DMS153 (cell line): ENCODE data around the gene UNK.
"Not testable (repeated sequence)": the region's sequence is repeated elsewhere in the genome, so short reads cannot be mapped to it uniquely, and the experiment has no call there.

ENCODE experiments used
- DNase-seq: peaks from one replicate; lab custom pipeline; 2025; lab: John Stamatoyannopoulos, UW

Gene UNK

DNA sequence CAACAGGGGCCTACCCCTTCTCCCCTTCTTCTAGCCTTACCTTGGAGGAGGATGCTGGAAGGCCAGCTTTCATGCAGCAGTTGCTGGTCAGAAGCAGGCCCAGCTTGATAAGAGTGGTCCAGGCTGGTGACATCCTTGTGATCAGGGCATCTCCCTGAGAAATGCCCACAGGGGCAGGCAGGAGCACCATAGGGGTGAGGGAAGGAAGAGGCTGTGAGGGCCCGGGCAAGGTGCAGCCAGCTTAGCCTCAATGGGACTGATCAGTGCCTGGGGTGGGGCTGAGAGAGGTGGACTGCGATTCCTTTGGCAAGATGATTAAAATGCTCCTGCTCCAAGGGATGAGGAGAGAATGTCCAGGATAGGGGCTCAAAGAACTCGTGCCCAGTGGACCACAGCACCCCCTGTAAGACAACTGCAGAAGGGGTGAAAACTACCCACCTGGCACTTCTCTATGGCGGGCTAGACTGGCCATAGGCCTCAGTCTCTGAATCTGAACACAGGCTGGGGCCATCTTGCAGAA is 10.1 kb upstream of the UNK start:
- no peak for DNase-seq

DNA sequence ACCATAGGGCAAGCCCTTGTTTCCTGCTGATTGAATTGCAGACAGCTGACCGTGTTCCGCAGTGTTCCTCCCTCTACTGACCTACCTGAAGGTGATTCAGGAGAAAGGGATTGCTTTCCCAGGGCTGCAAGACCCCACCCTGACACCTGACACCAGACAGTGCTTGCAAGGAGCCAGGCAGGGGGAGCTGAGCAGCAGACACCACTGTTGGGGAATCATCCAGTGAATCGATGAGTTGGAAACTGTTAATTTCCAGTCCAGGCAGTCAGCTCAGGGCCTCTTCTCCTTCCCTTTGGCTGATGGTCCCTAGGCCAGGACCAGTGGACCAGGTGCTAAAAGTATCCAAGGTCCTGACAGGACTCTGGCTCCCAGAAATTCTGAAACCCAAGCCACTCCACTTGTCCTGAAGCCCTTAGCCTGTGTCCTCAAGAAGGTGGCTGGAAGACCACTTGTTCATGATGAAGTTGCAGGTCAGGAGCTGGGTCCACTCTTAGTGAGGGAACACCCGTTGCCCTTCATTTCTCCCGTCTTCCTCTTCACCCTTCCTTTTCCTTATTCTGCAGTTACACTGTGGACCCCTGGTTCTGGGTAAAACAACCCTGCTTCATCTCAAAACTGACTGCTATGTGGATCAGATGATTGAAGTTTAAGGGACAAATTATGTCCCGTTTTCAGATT is 9.5 kb upstream of the UNK start:
- no peak for DNase-seq

DNA sequence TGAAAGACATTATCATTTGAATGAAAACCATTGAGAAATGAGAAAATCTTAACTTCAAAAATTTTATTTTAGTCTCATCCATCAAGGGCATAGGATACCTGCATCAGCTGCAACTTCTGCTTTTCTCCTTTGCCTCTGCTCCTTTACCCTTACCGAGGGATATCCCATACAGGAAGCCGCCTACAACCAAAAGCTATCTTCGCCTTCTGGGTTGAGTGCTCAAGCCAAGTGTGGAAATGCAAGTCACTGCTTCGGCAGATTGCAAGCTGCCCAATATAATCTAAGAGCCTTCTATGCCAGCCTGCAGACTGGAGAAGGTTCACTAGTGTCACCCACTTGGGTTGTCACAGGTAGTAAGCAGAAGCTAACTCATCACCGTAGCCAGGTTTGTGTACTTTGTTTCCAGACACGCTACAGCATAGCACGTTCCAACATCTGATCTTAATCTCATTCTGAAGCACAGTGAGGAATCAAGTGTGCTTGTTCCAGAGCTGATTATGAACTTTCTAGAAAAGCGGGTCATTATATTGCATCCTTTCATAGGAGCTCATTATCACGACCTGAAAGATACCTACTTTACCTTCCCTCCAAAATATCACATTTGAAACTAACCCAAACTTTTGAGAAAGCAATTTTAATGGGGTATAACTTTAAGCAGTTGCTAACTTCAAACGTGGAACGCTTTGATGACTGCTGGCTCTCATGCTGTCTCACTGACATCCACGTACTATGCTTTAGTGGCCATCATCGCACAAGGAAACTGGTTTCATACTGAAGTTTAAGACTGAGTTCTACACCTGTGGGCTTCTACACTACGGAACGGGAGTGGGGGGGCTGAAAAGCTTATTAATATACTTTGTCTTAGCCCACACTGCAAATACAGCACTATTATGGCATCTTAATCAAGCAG is 8.0 kb upstream of the UNK start:
- no peak for DNase-seq

DNA sequence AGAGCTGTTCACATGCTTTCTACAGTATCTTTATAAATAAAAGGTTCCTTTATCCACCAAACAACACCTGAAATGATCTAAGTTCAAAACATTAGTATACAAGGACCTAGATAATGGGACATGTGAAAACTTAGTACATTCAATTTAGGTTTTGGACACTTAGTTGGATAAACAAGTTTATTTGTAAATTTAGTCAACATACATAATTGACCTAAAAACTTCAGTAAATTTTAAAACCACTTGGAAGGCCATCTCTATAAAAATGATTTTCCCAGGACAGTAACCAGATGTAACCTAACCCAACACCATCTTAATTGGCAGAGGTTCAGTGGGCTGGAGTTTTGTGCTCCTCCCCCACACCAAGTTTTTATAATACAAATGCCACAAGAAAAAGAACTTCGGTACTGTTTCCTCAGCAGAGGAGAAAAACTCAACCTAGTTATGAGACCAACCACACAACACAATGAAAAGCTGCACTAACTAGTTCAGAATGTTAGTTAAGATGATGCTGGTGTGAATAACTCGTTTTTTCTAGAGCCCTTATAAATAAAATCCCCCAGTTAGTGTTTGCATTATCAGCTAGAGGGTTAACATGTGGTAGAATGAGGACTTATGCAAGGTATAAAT is 7.2 kb upstream of the UNK start:
- DNase-seq, result no peak

DNA sequence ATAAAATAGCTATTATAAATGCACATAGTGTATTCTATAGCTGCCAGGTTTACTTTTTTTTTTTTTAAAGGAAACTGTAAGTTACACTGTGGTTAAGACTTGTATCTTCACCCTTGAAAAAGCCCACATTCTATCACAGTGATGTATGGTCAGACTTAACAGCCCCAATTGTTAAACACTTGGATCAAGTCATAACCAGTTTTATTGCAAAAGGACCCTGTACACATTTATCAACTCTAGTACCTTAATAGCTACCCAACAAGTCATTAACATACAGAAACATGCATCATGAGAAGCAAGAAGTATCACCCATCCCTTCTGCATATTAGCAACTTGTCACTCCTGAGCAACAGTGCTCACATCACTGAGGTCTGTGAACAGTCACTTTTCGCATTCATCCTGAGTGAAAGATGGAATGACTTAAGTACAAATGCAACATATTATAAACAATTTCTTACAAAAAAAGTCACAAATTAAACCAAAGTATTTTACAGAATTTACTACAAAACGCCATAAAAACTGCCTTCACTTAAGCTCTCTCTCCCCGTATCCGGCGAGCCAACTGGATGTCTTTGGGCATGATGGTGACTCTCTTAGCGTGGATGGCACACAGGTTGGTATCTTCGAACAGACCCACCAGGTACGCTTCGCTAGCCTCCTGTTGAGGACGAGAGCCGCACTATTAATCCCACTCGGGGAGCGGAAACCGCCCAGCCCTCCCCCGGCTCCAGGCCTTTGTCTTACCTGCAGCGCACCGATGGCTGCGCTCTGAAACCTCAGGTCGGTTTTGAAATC is 6.3 kb upstream of the UNK start:
- DNase-seq, result not testable (repeated sequence)

DNA sequence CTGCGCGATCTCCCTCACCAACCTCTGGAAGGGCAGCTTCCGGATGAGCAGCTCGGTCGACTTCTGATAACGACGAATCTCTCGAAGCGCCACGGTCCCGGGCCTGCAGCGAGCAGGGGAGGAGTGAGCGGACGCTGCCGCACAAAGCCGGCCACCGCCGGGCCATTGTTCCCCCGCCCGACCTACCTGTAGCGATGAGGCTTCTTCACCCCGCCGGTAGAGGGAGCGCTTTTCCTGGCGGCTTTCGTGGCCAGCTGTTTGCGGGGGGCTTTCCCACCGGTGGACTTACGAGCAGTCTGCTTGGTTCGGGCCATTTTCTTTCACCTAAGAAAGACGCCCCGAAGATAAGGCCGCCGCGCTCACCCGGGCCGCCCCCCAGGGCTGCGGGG is 5.8 kb upstream of the UNK start:
- no peak for DNase-seq

DNA sequence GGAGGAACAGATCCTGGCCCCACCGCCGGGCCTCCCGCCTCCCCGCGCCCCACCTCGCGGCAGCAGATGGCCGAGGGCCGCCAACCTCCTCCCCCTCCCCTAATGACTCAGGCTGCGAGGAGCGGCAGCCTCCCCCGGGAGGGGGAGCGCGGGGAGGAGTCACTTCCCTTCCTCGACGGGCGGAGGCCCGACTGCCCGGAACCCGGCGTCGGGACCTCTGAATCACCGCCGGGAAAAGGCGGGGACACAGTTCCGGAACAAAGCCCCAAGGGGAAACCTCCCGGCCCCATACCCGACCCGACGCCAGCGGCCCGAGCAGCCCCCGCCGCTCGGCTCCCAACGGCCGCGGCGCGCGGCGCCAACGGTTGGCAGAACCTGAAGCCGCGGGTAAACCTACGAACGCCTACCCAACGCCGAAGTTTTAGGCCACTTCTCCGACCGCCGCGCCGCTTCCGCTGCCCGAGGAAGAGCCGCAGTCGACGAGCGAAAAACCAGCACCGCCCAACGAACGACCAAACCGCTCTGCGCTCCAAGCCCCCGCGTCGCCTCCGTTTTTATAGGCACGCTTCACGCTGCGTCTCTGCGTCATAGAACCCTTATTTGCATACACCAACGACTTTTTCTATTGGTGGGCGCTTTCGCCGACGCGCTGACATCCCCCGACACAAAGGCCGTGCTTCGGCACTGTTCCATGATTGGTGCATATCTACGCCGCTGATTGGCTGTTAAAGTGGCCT is 5.2 kb upstream of the UNK start:
- DNase-seq, result peak; percentile 100

DNA sequence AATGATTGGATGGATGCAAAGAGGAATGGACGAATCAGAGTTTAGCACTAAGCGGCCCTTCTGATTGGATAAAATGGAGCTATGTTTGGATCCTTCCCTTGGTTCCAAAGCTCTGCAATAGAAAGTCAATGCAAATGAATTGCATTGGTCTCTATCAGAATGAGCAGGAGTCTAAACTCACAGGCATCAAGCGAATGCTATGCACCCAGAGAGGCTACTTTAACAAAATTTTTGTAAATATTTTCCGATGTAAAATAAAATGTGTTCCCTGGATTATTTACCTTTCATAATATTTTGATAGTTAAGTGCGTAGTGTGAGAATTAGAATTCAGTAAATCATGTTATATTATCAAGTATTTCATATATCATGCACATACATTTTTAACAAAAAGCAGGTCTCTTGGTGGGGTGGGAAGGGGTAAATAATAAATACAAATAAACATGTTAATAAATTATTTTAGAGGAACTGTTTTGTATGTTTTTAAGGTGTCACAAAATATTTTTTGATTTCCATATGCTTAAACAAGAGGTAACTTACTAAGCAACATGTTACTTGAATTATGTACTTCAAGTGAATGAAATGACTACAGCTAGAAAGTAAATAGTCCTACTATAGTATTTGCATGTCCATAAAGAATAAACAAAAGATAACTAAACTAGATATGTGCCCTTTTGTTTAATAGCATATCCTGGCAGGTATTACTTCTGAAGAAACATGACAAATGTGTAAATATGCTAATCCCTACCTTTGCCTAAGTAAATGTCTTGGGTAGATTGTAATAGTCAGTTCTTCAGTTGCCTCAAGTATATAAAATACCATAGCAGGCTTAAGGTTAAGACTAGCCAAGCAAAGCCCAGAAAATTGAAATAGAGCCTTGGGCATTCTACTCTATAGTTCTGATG is 4.4 kb upstream of the UNK start:
- DNase-seq, result no peak

DNA sequence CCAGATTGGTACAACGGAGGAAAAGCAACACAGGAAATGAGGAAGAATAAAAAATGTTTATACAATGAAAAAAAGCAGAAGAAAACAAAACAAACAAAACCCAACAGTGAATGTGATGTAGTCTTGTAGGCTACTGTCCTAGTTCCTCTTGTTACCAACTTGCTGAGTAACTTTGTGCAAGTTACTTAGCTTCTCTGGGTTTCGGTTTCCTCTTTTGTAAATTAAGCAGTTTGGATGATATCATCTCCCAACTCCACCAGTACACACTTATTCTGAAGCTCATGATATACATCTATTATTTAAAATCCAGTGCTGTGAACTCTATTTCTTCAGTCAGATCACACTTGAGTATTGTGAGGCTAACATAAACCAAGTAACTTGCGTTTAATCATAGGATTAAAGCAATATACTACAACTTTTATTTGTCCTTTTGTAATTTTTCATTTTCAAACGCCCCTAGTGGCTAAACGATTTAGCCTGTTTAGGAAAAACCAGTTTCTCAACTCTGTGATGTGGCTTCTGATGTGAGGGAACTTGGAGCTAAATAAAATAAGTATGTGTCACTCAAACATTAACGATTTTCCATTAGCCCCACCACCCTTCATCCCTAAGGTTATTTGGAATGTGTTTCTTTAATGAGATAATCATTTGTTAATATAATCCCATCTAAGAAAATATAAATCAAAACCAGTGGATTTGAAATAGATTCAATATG is 1.4 kb upstream of the UNK start:
- peak; percentile 60 for DNase-seq

DNA sequence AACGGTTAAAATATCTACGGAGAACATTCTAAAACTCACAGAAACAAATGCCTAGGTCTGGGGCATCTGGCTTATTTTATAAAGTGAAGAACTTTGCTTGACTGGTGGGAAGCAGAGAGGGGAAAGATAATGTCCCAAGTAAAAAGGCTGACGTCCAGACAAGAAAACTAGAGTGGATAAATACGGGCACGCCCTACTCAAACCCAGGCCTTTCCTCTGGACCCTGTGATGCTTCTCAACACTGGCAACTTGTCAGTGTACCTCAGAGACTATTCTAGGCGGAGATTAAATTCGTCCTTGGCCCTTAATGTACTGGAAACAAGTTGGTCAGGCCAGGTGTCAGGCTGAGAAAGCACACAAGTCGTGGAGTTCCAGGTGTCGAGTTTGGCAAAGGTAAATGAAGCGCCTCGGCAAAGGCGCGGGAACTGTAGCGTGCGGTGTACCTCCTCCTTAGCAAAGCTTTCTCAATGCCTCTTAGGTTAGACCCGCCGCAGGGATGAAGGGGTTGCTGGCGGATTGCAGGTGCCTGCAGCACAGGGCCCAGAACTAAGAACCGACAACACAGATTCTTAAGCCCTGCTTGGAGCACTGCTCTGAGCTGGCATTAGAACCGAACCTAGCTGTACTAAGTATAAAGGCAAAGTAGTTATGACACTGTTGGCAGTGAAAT is 668 bp upstream of the UNK start:
- DNase-seq, result no peak

DNA sequence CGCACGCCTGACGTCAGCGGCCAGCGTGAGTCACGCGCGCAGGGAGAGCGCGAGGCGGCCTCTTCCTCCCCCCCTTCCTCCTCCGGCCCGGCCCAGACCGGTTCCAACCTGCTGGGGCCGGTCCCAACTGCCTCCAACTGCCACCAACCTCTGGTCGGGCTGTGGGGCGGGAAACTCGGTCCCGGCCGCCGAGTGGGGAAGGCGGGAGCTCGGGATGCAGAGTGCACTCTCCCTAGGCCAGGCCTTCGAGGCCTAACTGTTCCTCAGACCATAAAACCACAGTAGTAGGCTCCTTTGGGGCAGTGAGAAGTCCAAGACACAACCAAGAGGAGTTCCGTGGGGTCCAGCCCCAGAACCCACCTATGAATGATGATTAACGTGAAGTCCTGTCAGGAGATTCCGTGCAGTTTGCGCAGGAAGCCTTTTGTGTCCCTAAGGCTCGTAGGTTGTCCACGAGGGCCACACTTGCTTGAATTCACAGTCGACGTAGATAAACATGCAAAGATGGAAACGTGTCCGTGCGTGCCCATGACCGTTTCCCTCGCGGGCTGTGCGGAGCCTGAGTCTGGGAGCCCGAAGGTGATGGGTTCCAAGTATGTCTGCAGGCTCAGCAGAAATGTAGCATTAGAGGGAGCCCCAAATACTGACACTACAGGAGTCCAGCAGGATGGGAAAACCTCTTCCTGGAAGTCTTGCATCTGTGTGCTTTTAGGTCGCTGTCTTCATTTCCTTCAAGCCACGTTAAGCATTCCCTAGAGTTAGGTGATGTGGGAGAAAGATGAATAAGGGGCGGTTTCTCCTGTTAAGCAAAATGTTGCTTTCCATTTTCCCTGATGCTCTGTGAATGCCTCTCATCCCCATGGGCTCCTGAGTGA is 647 bp downstream of the UNK start:
- peak; percentile 90 for DNase-seq

DNA sequence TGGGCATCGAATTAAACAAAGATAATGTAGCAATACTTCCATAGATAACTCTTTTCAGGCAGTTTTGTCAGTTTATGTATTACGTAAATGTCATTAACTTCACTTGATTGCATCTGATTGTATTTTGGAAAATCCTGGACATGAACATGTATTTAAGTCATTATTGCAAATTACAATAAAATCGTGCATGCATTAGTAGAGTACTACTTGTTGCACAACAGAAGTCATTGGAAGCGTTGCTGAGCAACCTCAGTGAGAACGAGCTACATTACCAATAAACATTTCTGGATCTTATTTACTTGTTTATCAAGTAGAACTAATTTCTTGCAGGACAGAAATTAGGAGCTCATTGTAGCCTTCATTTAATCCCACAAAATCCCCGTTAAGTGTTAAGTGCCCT is 6.6 kb downstream of the UNK start:
- DNase-seq, result no peak

DNA sequence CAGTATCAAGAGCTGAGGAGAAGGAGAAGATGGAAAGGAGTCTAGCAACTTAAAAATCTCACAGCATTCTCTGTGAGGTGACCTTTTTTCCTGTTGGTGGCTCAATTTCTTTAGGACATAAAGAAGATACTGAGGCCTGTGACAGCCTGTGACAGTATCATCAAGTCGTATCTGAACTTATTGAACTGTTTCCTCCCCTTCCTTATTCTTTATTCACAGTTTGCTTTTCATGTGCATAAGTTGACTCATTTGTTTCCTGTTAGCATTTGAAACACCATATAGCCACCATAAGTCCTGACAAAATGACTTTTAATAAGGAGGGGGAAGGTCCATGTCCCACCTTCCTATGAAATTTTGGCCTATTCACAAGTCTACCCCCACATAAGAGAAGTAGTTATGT is 8.9 kb downstream of the UNK start:
- DNase-seq, result no peak

DNA sequence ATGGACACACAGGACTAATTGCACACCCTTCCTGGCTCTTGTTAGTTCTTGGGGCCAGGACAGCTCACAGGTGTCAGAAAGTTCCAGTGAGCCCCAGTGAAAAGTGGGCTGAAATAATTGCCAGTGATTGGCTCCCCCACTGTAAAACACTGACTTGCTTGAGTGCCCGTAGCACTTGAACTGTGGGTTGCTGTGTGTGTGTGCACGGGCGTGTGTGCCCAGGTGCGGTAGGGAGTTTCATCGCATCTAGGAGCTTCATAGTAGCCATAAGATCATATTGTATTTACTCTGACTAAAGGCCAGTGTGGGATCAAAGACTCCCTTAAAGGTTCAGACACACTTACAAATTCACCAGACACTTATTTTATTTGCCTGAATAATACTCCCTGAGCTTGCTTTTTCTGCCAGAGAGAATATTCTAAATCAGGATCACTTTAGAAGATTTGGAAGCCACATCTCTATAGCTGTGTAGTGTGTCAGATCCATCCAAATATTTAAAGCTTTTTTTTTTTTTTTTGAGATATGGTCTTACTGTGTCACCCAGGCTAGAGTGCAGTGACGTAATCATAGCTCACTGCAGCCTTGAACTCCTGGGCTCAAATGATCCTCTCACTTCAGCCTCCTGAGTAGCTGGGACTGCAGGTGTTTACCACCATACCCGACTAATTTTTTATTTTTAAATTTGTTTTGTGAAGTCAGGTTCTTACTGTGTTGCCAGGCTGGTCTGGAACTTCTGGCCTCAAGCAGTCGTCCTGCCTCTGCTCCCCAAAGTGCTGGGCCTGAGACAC is 11.4 kb downstream of the UNK start:
- no peak for DNase-seq

DNA sequence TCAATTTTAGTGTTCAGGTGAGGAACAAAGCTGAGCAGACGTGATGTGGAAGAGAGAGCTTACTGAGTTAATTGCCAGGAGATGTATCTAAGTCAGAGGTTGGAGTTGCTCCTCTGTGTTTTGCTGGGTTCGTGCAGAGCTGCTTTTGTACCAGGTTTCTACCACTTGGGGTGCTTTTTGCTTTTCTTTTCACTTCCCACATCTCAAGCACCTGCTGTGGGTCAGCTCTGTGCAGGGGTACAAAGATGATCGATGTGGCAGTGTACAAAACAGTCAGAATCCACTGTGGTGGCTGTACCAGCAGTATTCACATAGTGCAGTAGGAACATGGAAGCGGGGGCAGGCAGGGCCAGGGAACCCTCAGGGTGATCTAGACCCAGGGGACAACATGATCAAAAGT is 14.8 kb downstream of the UNK start:
- DNase-seq, result no peak

DNA sequence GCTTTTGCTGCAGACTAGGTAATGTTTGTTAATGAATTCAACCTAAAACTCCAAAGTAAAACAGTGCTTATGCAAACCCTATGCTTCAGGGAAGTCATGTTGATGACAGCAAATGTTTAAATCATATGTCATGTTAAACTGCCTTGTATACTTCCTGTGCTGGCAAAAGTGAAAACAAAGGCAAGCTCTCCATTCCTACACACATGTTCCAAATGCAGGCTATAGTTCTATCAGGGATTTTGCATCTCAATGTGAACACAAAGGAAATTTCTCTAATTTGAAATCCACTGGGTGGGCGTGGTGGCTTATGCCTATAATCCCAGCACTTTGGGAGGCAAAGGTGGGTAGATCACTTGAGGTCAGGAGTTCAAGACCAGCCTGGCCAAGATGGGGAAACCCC is 19.3 kb downstream of the UNK start:
- DNase-seq, result no peak

DNA sequence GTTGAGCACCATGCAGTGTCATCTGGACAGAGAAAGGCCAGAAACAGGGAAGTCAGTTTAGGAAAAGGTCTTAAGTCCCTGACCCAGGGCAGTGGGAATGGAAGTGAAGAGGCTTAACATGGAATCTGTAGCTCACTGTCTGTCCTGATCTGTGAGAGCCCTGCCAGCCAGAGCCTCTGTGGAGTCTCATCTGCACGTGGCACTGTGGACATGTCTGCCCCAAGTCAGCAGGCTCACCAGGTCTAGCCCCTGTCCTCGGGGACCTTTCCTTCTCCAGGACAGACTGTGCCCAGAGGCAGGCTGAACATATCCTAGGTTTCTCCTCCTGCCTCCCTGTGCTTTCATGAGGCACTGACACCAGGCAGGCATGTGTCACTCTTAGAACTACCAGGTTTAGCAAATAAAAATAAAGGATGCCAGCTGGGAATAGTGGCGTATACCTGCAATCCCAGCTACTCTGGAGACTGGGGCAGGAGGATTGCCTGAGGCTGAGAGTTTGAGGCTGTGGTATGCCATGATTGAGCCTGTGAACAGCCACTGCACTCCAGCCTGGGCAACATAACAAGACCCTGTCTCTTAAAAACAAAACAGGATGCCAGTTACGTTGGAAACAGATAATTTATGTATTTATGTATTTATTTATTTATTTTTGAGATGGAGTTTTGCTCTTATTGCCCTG is 22.4 kb downstream of the UNK start:
- DNase-seq, result no peak
